ENCODE measurements around the gene KAZALD1. TPM values are rescaled to one million over a fixed set of nuclear protein-coding genes. Genes with fewer than 3 reads are reported as not detected.

KAZALD1 gene
- polyA plus RNA-seq, 1 of the 3 experiments (the other 2 are of a cell fraction) = 3.0 TPM

DNA sequence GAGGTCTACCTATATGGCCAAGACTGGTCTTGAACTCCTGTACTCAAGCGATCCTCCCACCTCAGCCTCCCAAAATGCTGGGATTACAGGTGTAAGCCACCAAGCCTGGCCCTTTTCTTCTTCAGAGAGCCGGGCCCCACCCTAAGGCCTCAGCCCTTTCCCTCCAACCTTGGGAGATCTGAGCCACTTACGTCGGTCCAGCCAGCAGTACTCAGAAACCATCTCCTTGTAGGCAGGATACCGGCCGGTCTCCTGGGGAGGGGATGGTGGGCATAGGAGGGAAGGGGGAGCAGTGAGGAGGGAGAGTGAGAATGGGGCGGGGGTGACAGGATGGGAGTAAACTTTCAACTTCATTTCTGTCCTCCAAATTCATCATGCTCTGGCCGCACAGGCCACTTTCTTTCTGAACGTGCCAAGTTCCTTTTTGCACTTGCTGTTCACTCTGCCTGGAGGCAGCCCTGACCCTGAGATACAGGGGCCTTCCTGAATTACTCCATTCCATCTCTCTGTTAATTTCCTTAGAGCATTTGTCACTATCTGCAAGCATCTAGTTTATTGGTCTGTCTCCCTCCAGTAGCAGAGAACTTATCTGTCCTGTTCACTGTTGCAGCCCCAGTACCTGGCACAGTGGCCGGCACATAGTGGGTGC, 41.2 kb upstream of the KAZALD1 start:
- TF ChIP-seq POLR2AphosphoS5 (IDR thresholded peaks at IDR 0.05; ENCODE audit: low read depth, low read length) = no peak
- TF ChIP-seq RAD21 (IDR thresholded peaks at IDR 0.05; ENCODE audit: low read length) = no peak
- TF ChIP-seq ELF1 (IDR thresholded peaks at IDR 0.05) = no peak
- no peak for TF ChIP-seq EZH2phosphoT487 (IDR thresholded peaks at IDR 0.05; ENCODE audit: borderline replicate concordance, low read depth)
- no peak for TF ChIP-seq IRF3 (IDR thresholded peaks at IDR 0.05; ENCODE audit: low read depth, low read length)
- no peak for TF ChIP-seq SIN3A (IDR thresholded peaks at IDR 0.05; ENCODE audit: borderline replicate concordance, low read depth, low read length)
- TF ChIP-seq, protein P1, sequence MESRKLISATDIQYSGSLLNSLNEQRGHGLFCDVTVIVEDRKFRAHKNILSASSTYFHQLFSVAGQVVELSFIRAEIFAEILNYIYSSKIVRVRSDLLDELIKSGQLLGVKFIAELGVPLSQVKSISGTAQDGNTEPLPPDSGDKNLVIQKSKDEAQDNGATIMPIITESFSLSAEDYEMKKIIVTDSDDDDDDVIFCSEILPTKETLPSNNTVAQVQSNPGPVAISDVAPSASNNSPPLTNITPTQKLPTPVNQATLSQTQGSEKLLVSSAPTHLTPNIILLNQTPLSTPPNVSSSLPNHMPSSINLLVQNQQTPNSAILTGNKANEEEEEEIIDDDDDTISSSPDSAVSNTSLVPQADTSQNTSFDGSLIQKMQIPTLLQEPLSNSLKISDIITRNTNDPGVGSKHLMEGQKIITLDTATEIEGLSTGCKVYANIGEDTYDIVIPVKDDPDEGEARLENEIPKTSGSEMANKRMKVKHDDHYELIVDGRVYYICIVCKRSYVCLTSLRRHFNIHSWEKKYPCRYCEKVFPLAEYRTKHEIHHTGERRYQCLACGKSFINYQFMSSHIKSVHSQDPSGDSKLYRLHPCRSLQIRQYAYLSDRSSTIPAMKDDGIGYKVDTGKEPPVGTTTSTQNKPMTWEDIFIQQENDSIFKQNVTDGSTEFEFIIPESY (IDR thresholded peaks at IDR 0.05; ENCODE audit: borderline replicate concordance, low read depth) = no peak
- TF ChIP-seq, protein P2, sequence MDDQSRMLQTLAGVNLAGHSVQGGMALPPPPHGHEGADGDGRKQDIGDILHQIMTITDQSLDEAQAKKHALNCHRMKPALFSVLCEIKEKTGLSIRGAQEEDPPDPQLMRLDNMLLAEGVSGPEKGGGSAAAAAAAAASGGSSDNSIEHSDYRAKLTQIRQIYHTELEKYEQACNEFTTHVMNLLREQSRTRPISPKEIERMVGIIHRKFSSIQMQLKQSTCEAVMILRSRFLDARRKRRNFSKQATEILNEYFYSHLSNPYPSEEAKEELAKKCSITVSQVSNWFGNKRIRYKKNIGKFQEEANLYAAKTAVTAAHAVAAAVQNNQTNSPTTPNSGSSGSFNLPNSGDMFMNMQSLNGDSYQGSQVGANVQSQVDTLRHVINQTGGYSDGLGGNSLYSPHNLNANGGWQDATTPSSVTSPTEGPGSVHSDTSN (IDR thresholded peaks at IDR 0.05) = no peak
- no peak for TF ChIP-seq CHD2 (IDR thresholded peaks at IDR 0.05; ENCODE audit: low read length, partially characterized antibody)
- Histone ChIP-seq H3K4me1 (ENCODE audit: control insufficient read depth in 1 of 2, insufficient read depth in 2 of 2, low read depth in 1 of 2, low read length in 1 of 2) (peaks cover 0 to 4% of the 10 kb centered on the region in 2 experiments; a peak in 1 of 4 replicates), H3K9me3 (no peaks in the 10 kb centered on the region), H3K9me2 (no peaks in the 10 kb centered on the region), H3F3A (replicated peaks; ENCODE audit: insufficient read depth) (no peaks in the 10 kb centered on the region), H3K27ac (ENCODE audit: low read depth in 2 of 2, low read length in 1 of 2) (no peak overlapping the region), H4K20me1 (ENCODE audit: insufficient read depth) (no peaks in the 10 kb centered on the region), H3K4me3 (ENCODE audit: low read depth in 2 of 2, low read length in 1 of 2) (no peak overlapping the region), H3K36me3 (replicated peaks in 1 of 2; ENCODE audit: control insufficient read depth in 1 of 2, insufficient read depth in 2 of 2, low read length in 1 of 2) (no peaks in the 10 kb centered on the region), H3K9ac (no peak overlapping the region), H3K27me3 (ENCODE audit: insufficient read depth) (no peaks in the 10 kb centered on the region), H3K4me2 (no peak overlapping the region), H2AFZ (ENCODE audit: low read depth) (no peak overlapping the region), H3K79me2 (ENCODE audit: insufficient read depth) (no peaks in the 10 kb centered on the region)
- 86% methylated on average over 10 of the region's 10 CpGs for WGBS (ENCODE audit: low lambda C conversion rate)
- CTCF ChIA-PET = interaction anchor here (4.3 to 7.2 kb wide), 5 partner anchors 9 to 121 kb away, joined by 27 to 443 read pairs (median 98); partner anchors contain the start of genes LZTS2, MRPL43, PDZD7 and SFXN3
- POLR2A ChIA-PET = no interaction called here
- no peak for DNase-seq

GRCh38 chr10:101021239-101021638, 40.5 kb upstream of the KAZALD1 start:
- no peaks in the 10 kb centered on the region for H3K36me3 ChIP-seq (replicated peaks in 1 of 2; ENCODE audit: control insufficient read depth in 1 of 2, insufficient read depth in 2 of 2, low read length in 1 of 2)
- H2AFZ ChIP-seq (ENCODE audit: low read depth) = no peak overlapping the region
- H3K27me3 ChIP-seq (ENCODE audit: insufficient read depth) = no peaks in the 10 kb centered on the region
- POLR2A ChIA-PET = no interaction called here
- H3K9me2 ChIP-seq = no peaks in the 10 kb centered on the region
- no peak for TF ChIP-seq NFIC (IDR thresholded peaks at IDR 0.05; ENCODE audit: borderline replicate concordance)
- no peak for TF ChIP-seq EP300 (IDR thresholded peaks at IDR 0.05; ENCODE audit: borderline replicate concordance in 1 of 2, low read depth in 1 of 2, low read length in 1 of 2)
- no peak for TF ChIP-seq TAF1 (IDR thresholded peaks at IDR 0.05; ENCODE audit: borderline replicate concordance, low read depth, low read length)
- TF ChIP-seq RXRA (IDR thresholded peaks at IDR 0.05; ENCODE audit: borderline replicate concordance, low read depth) = no peak
- TF ChIP-seq CHD2 (IDR thresholded peaks at IDR 0.05; ENCODE audit: low read length, partially characterized antibody) = no peak
- H3K4me2 ChIP-seq = no peak overlapping the region
- no peak overlapping the region for H3K4me3 ChIP-seq (ENCODE audit: low read depth in 2 of 2, low read length in 1 of 2)
- no peaks in the 10 kb centered on the region for H4K20me1 ChIP-seq (ENCODE audit: insufficient read depth)
- no peak overlapping the region for H3K9ac ChIP-seq
- 73% methylated on average over 4 of the region's 4 CpGs for WGBS (ENCODE audit: low lambda C conversion rate)
- H3K27ac ChIP-seq (ENCODE audit: low read depth in 2 of 2, low read length in 1 of 2) = no peak overlapping the region
- CTCF ChIA-PET = interaction anchor here (1.0 to 1.3 kb wide), 2 partner anchors 30 to 121 kb away, joined by 3 to 4 read pairs; no protein-coding TSS in a partner anchor
- DNase-seq = no peak
- no peaks in the 10 kb centered on the region for H3F3A ChIP-seq (replicated peaks; ENCODE audit: insufficient read depth)
- no peaks in the 10 kb centered on the region for H3K79me2 ChIP-seq (ENCODE audit: insufficient read depth)
- H3K9me3 ChIP-seq = no peaks in the 10 kb centered on the region
- H3K4me1 ChIP-seq (ENCODE audit: control insufficient read depth in 1 of 2, insufficient read depth in 2 of 2, low read depth in 1 of 2, low read length in 1 of 2) = peaks cover 0 to 4% of the 10 kb centered on the region in 2 experiments; a peak in 1 of 4 replicates

Measured in SK-N-SH (cell line).